ENCODE results near the gene ROPN1L. TPM values are rescaled to one million over a fixed set of nuclear protein-coding genes. Genes with fewer than 3 reads are reported as not detected.

Gene ROPN1L
- total RNA-seq, 1 experiment from 2014 or later, result 2.9 TPM

GRCh38 chr5:10469253-10470050 is 27.8 kb downstream of the ROPN1L start:
- Histone ChIP-seq H3K4me3 (no peak overlapping the region), H3K27me3 (replicated peaks) (no peaks in the 10 kb centered on the region), H3K9me3 (replicated peaks) (no peaks in the 10 kb centered on the region), H3K27ac (no peak overlapping the region; the same call in 1 of the 2 replicates), H3K36me3 (no peaks in the 10 kb centered on the region), H3K4me1 (replicated peaks) (peaks cover 45% of the 10 kb centered on the region)
- DNase-seq (ENCODE audit: low read depth in 1 of 2, low spot score in 2 of 2), result peak in 1 of 2 experiments; percentile 62

DNA sequence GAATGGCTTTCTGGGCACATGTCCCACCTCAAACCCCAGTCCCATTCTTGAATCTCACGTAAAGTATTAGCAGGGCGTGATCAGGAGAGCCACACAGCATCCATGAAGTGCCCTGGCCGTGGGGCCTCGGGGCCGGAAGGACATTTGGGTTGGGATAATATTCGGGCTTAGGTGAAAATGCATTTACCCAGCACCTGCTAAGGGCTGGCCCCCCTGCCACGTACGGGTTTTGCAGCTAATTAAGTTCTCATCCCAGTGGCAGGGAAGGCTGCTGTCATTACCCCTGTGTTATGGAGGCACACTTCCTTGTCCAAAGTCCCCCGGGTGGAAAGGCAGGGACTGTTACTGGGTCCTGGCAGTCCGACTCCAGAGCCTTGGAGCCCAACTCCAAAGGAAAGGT is 29.0 kb downstream of the ROPN1L start:
- no peak for DNase-seq (ENCODE audit: low read depth in 1 of 2, low spot score in 2 of 2)
- no peak overlapping the region for H3K27ac ChIP-seq
- H3K27me3 ChIP-seq (replicated peaks), result no peaks in the 10 kb centered on the region
- H3K4me3 ChIP-seq, result no peak overlapping the region
- H3K9me3 ChIP-seq (replicated peaks), result no peaks in the 10 kb centered on the region
- H3K4me1 ChIP-seq (replicated peaks), result peaks cover 57% of the 10 kb centered on the region
- no peaks in the 10 kb centered on the region for H3K36me3 ChIP-seq

- peaks cover 59% of the 10 kb centered on the region for H3K4me1 ChIP-seq (replicated peaks)
- no peak overlapping the region for H3K4me3 ChIP-seq
- H3K9me3 ChIP-seq (replicated peaks), result no peaks in the 10 kb centered on the region
- H3K27me3 ChIP-seq (replicated peaks), result no peaks in the 10 kb centered on the region
- no peak overlapping the region for H3K27ac ChIP-seq
- no peak for DNase-seq (ENCODE audit: low read depth in 1 of 2, low spot score in 2 of 2)
- no peaks in the 10 kb centered on the region for H3K36me3 ChIP-seq
Measured at GRCh38 chr5:10471677-10472076, 30.0 kb downstream of the ROPN1L start.

- H3K9me3 ChIP-seq (replicated peaks), result no peaks in the 10 kb centered on the region
- H3K36me3 ChIP-seq, result no peaks in the 10 kb centered on the region
- no peaks in the 10 kb centered on the region for H3K27me3 ChIP-seq (replicated peaks)
- DNase-seq (ENCODE audit: low read depth in 1 of 2, low spot score in 2 of 2), result peak in 1 of 2 experiments; percentile 75
- H3K27ac ChIP-seq, result no peak overlapping the region
- H3K4me1 ChIP-seq (replicated peaks), result peaks cover 48% of the 10 kb centered on the region
- no peak overlapping the region for H3K4me3 ChIP-seq
Measured at GRCh38 chr5:10474521-10475075, 32.9 kb downstream of the ROPN1L start.

DNA sequence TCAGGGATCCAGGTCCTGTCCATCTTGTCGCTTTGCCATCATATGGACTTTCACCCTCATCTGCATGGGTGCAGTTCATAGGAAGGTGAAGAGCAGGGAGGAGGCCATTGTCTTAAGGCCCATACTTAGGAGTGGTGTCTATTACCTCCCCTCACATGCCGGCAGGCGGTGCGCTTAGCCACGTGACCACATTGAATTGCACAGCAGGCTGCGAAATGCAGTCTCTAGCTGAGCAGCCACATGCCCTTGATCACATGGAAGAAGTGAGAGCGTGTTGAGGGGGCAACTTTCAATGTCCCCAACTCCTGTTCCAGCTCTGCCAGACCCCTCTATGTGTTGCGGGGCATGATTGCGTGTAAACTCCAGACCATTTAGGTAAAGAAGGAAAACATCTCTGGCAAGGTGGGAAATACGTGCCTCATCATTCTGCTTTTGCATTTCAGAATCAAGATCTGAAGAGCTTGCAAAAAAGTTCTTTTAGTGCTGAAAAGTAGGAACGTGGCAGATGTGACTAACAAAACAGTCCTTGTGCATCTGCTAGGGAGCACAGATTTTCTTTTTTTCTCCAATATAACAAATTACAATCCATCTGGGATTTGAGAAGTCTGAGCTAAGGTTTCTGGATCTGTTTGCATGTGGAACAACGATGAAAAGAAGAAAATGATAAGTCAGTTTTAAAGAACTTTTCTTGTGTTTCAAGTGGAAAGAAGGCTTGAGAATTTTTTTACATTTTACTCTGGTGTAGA is 34.4 kb downstream of the ROPN1L start:
- no peak overlapping the region for H3K4me3 ChIP-seq
- no peaks in the 10 kb centered on the region; the same call in 1 of the 2 replicates for H3K9me3 ChIP-seq (replicated peaks)
- no peak for DNase-seq (ENCODE audit: low read depth in 1 of 2, low spot score in 2 of 2)
- H3K4me1 ChIP-seq (replicated peaks), result peaks cover 55% of the 10 kb centered on the region
- H3K27ac ChIP-seq, result no peak overlapping the region
- H3K36me3 ChIP-seq, result no peaks in the 10 kb centered on the region
- H3K27me3 ChIP-seq (replicated peaks), result no peaks in the 10 kb centered on the region

- Histone ChIP-seq H3K27me3 (replicated peaks) (no peaks in the 10 kb centered on the region), H3K9me3 (replicated peaks) (no peaks in the 10 kb centered on the region; the same call in 1 of the 2 replicates), H3K4me1 (replicated peaks) (peaks cover 57% of the 10 kb centered on the region), H3K27ac (no peak overlapping the region), H3K36me3 (no peaks in the 10 kb centered on the region), H3K4me3 (no peak overlapping the region)
- no peak for DNase-seq (ENCODE audit: low read depth in 1 of 2, low spot score in 2 of 2)
Measured at GRCh38 chr5:10476878-10477277, 35.2 kb downstream of the ROPN1L start.

DNA sequence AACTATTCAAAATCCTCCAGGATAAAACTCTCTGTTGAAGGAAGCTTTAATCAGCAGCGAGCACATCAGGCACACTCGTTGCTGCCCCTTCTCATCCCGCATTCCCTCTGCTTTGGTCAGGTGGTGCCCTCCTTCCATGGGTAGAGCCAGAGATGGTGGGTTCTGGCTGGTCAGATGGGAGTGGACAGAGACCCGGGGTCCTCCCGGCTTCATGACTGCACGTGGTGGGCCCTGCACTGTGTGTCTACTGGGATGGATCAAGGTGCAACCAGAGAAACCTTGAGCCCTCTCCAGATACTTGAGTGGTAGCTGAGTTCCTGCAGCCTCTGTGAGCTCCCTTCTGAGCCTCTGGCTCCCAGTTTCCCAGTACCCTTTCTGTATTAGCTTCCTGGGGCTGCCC is 36.3 kb downstream of the ROPN1L start:
- Histone ChIP-seq H3K4me3 (no peak overlapping the region), H3K36me3 (no peaks in the 10 kb centered on the region), H3K4me1 (replicated peaks) (peaks cover 57% of the 10 kb centered on the region), H3K27me3 (replicated peaks) (no peaks in the 10 kb centered on the region), H3K27ac (peak overlapping the region; percentile 69), H3K9me3 (replicated peaks) (no peaks in the 10 kb centered on the region; the same call in 1 of the 2 replicates)
- no peak for DNase-seq (ENCODE audit: low read depth in 1 of 2, low spot score in 2 of 2)

DNA sequence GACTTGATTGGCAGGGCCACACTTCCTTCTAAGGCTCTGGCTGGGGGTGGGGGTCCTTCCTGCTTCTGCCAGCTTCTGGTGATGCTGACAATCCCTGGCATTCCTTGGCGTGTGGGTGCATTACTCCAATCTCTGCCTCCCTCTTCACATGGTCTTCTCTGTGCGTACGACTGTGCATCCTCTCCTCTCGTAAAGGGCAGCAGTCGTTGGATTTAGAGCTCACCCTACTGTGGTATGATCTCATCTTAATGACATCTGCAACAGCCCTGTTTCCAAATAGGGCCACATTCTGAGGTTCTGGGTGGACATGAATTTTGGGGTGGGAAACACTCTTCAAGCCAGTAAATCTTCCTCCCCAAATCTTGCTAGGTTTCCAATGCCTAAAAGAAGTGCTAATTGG is 36.8 kb downstream of the ROPN1L start:
- Histone ChIP-seq H3K4me1 (replicated peaks) (peaks cover 57% of the 10 kb centered on the region), H3K4me3 (no peak overlapping the region), H3K36me3 (no peaks in the 10 kb centered on the region), H3K9me3 (replicated peaks) (no peaks in the 10 kb centered on the region; the same call in 1 of the 2 replicates), H3K27ac (peak overlapping the region; percentile 69), H3K27me3 (replicated peaks) (no peaks in the 10 kb centered on the region)
- peak in 1 of 2 experiments; percentile 57 for DNase-seq (ENCODE audit: low read depth in 1 of 2, low spot score in 2 of 2)

- Histone ChIP-seq H3K4me3 (no peak overlapping the region), H3K27ac (peak overlapping the region; percentile 69), H3K27me3 (replicated peaks) (no peaks in the 10 kb centered on the region), H3K9me3 (replicated peaks) (no peaks in the 10 kb centered on the region; the same call in 1 of the 2 replicates), H3K4me1 (replicated peaks) (peaks cover 56% of the 10 kb centered on the region), H3K36me3 (no peaks in the 10 kb centered on the region)
- peak; percentile 86 to 89 for DNase-seq (ENCODE audit: low read depth in 1 of 2, low spot score in 2 of 2)
Measured at GRCh38 chr5:10479154-10479721, 37.6 kb downstream of the ROPN1L start.

DNA sequence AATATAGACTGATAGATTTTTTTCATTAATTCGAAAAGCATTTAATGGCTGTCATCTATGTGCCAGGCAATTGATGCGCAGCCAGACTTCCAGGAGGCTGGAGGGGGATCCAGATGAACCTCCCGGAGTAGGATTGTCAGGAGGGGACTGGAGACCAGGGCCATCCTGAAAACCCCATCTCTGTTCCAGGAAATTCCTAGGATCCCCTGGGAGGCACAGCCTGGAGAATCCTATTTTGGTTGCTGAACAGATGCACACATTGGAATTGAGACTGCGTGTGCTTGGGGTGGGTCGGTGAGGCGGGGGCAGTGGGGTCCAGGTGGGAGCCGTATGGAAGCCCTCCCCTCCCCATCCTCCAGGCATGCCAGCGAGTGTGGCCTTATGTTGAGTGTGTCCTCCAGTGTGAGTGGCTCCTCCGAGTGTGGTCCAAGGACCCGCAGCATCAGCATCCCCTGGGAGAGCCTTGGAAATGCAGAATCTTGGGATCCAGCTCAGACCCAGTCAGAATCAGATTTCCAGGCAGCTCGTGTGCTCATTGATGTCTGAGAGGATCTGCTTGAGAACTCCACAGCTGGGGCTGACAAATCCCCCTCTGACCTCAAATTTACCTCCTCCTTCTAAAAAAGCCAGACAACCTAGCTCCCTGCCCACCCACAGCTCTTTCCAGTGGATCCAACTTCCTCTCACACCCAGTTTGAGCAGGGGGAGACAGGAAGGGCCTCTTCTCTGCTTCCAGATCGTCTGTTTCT is 38.7 kb downstream of the ROPN1L start:
- Histone ChIP-seq H3K27me3 (replicated peaks) (no peaks in the 10 kb centered on the region), H3K27ac (no peak overlapping the region), H3K9me3 (replicated peaks) (no peaks in the 10 kb centered on the region; the same call in 1 of the 2 replicates), H3K4me1 (replicated peaks) (peaks cover 56% of the 10 kb centered on the region), H3K36me3 (no peaks in the 10 kb centered on the region), H3K4me3 (no peak overlapping the region)
- no peak for DNase-seq (ENCODE audit: low read depth in 1 of 2, low spot score in 2 of 2)

- Histone ChIP-seq H3K36me3 (no peaks in the 10 kb centered on the region), H3K9me3 (replicated peaks) (no peaks in the 10 kb centered on the region; the same call in 1 of the 2 replicates), H3K4me1 (replicated peaks) (peaks cover 58% of the 10 kb centered on the region), H3K27me3 (replicated peaks) (no peaks in the 10 kb centered on the region), H3K27ac (no peak overlapping the region), H3K4me3 (no peak overlapping the region)
- DNase-seq (ENCODE audit: low read depth in 1 of 2, low spot score in 2 of 2), result no peak
Measured at GRCh38 chr5:10481241-10481935, 39.7 kb downstream of the ROPN1L start.

- Histone ChIP-seq H3K36me3 (no peaks in the 10 kb centered on the region), H3K4me3 (no peak overlapping the region), H3K4me1 (replicated peaks) (peaks cover 72% of the 10 kb centered on the region), H3K27ac (no peak overlapping the region), H3K9me3 (replicated peaks) (no peaks in the 10 kb centered on the region; the same call in 1 of the 2 replicates), H3K27me3 (replicated peaks) (no peaks in the 10 kb centered on the region)
- no peak for DNase-seq (ENCODE audit: low read depth in 1 of 2, low spot score in 2 of 2)
Measured at GRCh38 chr5:10482791-10483530, 41.3 kb downstream of the ROPN1L start.

Data from SJSA1 (cell line).